DOHH2 (cell line): ENCODE data around the gene TMEM14A.

Experiments used
- EZH2phosphoT487 ChIP-seq: fragments of 200-600 bp; sonication (generic); IDR thresholded peaks from 2 replicates; pipeline ENCODE4 v1.6.1; 2017; ENCODE audit warnings: borderline replicate concordance, mild to moderate bottlenecking, antibody characterized with exemption, low read length, moderate library complexity, mixed read lengths
- TF ChIP-seq, protein P1 (sequence below): fragments of 200-600 bp; sonication (generic); IDR thresholded peaks from one replicate; pipeline ENCODE4 v1.5.1; 2014; ENCODE audit warnings: antibody characterized with exemption, mild to moderate bottlenecking, low read depth, low read length; ENCODE audit not compliant: poor library complexity, severe bottlenecking

DNA sequence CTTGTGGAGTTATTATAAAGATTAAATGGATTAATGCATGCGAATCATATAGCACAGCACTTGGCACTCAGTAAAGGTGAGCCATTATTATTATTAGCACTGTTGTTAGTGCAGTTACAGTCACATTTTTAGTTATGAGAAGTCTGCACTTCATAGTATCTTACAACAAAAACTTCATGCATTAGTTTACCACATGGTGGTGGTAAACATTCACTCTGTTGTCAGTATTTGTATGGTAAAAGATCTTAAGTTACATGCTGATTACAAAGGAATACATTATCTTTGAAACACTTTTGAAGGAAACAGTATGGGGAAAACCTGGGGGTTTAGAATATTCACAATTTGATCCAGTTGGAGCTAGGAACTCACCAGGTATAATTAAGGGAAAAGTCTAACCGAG lies 20.8 kb downstream of the TMEM14A start:
- no peak for TF ChIP-seq EZH2phosphoT487
- TF ChIP-seq, protein P1, sequence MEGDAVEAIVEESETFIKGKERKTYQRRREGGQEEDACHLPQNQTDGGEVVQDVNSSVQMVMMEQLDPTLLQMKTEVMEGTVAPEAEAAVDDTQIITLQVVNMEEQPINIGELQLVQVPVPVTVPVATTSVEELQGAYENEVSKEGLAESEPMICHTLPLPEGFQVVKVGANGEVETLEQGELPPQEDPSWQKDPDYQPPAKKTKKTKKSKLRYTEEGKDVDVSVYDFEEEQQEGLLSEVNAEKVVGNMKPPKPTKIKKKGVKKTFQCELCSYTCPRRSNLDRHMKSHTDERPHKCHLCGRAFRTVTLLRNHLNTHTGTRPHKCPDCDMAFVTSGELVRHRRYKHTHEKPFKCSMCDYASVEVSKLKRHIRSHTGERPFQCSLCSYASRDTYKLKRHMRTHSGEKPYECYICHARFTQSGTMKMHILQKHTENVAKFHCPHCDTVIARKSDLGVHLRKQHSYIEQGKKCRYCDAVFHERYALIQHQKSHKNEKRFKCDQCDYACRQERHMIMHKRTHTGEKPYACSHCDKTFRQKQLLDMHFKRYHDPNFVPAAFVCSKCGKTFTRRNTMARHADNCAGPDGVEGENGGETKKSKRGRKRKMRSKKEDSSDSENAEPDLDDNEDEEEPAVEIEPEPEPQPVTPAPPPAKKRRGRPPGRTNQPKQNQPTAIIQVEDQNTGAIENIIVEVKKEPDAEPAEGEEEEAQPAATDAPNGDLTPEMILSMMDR, result no peak
